Cardiac septum (tissue), 1 donor: ENCODE data around the gene ADH1A. TPM values are rescaled to one million over a fixed set of nuclear protein-coding genes. Genes with fewer than 3 reads are reported as not detected.
"Not testable (repeated sequence)": the region's sequence is repeated elsewhere in the genome, so short reads cannot be mapped to it uniquely, and the experiment has no call there.

Source experiments
- DNase-seq: peaks from one replicate; pipeline ENCODE4 v3.0.0-alpha.2; 2020; ENCODE audit warnings: low spot score
- intact Hi-C: fragments of 100-400 bp; cut with DNase I; formaldehyde crosslinking; loops from one replicate; pipeline ENCODE4 v1.14.0; 2022
- total RNA-seq: library from RNA; stranded (reverse); fragmentation: NEBNext Ultra II Directional; extraction: Animal tissue kit (Norgen Biotek cat#: 25700); gene quantifications from one replicate; pipeline ENCODE4 v1.2.1, GENCODE V29; 2021
- donor health status: DM: no; HTN: no; CAD: no.

Gene ADH1A
- total RNA-seq, 1 donor from 2014 or later: not detected

GRCh38 chr4:99293357-99293756 is 2.6 kb upstream of the ADH1A start:
- intact Hi-C loops: no loop called here
- no peak for DNase-seq

GRCh38 chr4:99285387-99285786 is 5.4 kb downstream of the ADH1A start:
- intact Hi-C loops: no loop called here
- no peak for DNase-seq

- intact Hi-C loops: no loop called here
- no peak for DNase-seq
These were observed 8.1 kb downstream of the ADH1A start for GRCh38 chr4:99282731-99283130.

GRCh38 chr4:99281261-99281660 is 9.5 kb downstream of the ADH1A start:
- no peak for DNase-seq
- intact Hi-C loops: no loop called here

- intact Hi-C loops: no loop called here
- no peak for DNase-seq
These were observed 14.4 kb downstream of the ADH1A start for GRCh38 chr4:99276417-99276816.

GRCh38 chr4:99275885-99276284 is 14.9 kb downstream of the ADH1A start:
- no peak for DNase-seq
- intact Hi-C loops: no loop called here

- intact Hi-C loops: no loop called here
- DNase-seq: no peak
These were observed 15.7 kb downstream of the ADH1A start for GRCh38 chr4:99275050-99275449.

- DNase-seq: no peak
- intact Hi-C loops: no loop called here
These were observed 17.1 kb downstream of the ADH1A start for GRCh38 chr4:99273704-99274103.

- no peak for DNase-seq
- intact Hi-C loops: no loop called here
These were observed 25.9 kb downstream of the ADH1A start for GRCh38 chr4:99264927-99265326.

- intact Hi-C loops: no loop called here
- no peak for DNase-seq
These were observed 38.0 kb downstream of the ADH1A start for GRCh38 chr4:99252746-99253145.

- intact Hi-C loops: no loop called here
- DNase-seq: no peak
These were observed 42.1 kb downstream of the ADH1A start for GRCh38 chr4:99248714-99249113.

- intact Hi-C loops: no loop called here
- no peak for DNase-seq
These were observed 54.8 kb downstream of the ADH1A start for GRCh38 chr4:99235955-99236354.

GRCh38 chr4:99234331-99235010 is 56.3 kb downstream of the ADH1A start:
- intact Hi-C loops: no loop called here
- DNase-seq: no peak

GRCh38 chr4:99233397-99233796 is 57.4 kb downstream of the ADH1A start:
- DNase-seq, intact Hi-C loops: not testable (repeated sequence)

- DNase-seq, intact Hi-C loops: not testable (repeated sequence)
These were observed 62.1 kb downstream of the ADH1A start for GRCh38 chr4:99228706-99229105.

GRCh38 chr4:99227646-99228045 is 63.1 kb downstream of the ADH1A start:
- DNase-seq, intact Hi-C loops: not testable (repeated sequence)

Other genes starting within 250 kb of the ADH1A start
- gene ADH5, start 202.2 kb downstream of the ADH1A start, total RNA-seq: 132 TPM
- gene ADH4, start 146.7 kb downstream of the ADH1A start, total RNA-seq: not detected
- gene ADH6, start 71.7 kb downstream of the ADH1A start, total RNA-seq: not detected
- gene ADH1B, start 30.4 kb upstream of the ADH1A start, total RNA-seq: 12.6 TPM
- gene ADH1C, start 61.8 kb upstream of the ADH1A start, total RNA-seq: 4.0 TPM
- gene ADH7, start 144.4 kb upstream of the ADH1A start, total RNA-seq: not detected
- not detected for gene C4orf17, start 220.0 kb upstream of the ADH1A start, total RNA-seq